Amniotic stem cell (primary cell): ENCODE data around the gene MYO3B.
"Not testable (repeated sequence)": the region's sequence is repeated elsewhere in the genome, so short reads cannot be mapped to it uniquely, and the experiment has no call there.

ENCODE experiments used
- DNase-seq: peaks from one replicate; lab custom pipeline; 2025; lab: John Stamatoyannopoulos, UW

Gene MYO3B

DNA sequence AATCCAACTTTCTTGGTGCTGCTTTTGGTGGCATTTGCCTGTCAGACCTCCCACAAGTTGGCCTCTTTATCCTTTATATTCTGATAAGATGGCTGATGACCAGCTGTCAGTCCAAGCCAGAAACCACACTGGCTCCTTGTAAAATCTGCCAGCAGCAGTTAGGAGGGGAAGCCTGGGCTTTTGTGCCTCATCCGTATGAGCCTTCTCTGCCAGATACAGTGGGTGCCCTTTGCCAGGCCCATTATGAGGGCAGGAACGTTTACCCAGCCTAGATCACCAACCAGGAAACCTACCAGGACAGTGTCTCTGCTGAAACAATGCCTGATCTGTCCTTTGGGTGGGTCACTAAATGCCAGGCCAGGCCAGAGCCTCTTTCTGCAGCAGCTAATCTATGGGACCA, 334.3 kb downstream of the MYO3B start:
- DNase-seq = no peak

GRCh38 chr2:170514140-170514539, 336.2 kb downstream of the MYO3B start:
- no peak for DNase-seq

DNA sequence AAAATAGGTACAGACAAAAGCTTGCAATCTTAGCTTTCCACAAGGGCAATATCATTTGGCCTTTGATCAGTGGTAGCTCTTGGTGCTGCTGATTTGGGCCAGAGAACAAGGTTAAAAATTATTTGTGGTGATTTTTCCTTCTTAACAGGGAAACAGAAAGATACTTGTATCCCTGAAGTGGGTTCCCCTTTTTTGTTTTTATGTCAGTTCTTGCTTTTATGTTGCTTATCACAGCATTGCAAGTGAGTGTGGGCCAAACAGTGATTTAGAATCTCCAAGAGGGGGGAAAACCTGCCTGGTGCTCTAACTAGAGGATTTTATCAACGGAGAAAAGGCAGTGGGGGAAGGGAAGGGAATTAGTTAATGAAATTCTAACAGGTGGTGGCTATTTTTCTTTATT, 339.6 kb downstream of the MYO3B start:
- no peak for DNase-seq

DNA sequence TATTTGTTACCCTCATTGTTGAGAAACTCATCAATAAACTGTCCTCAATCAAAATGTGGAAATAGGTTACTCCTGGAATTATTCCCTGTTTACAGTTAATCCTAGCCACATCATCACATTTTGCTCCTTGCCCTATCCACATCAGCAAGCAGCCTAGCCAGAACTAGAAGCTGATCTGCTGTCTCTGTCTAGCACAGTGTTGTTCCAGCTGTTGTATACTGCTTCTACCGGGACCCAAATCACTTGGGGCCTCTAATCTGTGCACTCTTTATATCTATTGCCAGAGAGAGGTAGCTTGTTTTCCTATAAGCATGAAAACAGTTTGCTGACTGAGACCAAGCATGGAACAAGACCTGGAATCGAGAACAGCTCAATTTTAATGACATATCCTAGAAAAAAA, 341.0 kb downstream of the MYO3B start:
- no peak for DNase-seq

DNA sequence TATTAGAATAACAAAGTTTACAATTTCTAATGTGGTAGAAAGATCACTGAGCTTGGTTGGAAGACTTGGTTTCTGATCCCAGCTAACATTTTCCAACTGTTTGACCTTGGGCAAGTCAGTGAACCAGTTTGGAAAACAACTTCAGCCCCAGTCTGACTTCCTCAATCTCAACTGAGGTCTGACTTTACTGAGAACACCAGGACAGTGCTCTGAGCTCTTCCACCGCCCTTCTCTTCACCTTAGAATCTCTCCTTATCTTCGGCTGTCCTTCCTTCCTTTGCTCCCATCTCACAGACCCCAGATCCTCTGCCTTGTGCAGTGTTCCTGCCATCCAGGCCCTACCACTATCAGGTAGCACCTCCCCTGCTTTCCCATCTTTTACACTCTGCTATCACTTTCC, 343.4 kb downstream of the MYO3B start:
- no peak for DNase-seq

- no peak for DNase-seq
Measured at GRCh38 chr2:170523506-170523905, 345.6 kb downstream of the MYO3B start.

GRCh38 chr2:170524828-170525565, 347.1 kb downstream of the MYO3B start:
- DNase-seq = no peak

DNA sequence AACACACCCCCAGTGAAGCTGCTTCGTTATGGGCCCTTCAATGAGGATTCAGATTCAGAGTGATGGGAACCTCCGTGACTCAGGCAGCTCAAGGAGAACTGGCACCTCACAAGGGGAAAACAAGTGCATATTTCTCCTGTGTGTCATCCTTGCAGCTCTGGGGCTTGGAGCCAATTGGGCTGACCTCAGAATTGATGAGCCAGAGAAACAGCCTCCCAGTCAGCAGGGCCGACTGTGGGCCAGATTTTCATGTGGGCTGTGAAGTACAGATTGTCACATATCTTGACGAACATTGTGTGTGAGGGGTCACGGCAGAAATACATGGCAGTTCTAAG, 347.6 kb downstream of the MYO3B start:
- DNase-seq = peak; percentile 65

DNA sequence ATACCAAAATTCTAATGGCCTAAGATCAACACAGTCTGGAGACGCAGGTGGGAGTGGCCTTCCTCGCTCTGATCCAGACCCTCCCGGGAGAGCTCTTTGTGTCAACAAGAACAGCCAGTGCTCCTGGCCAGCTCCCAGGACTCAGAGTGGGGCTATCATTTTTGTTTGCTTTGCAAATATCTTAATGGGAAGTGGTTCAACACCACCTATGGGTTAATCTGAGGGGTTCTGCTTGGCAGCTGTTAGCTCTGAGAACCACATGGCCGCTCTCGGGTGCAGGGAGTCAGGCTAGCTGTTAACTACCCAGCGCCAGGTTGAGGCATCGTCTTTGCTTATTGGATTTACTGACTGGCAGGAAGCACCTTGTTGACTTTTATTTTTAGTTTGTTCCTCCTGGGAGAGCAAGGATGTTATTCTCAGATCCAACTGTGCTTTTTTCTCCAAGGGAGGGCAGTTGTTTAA, 352.4 kb downstream of the MYO3B start:
- DNase-seq = no peak

DNA sequence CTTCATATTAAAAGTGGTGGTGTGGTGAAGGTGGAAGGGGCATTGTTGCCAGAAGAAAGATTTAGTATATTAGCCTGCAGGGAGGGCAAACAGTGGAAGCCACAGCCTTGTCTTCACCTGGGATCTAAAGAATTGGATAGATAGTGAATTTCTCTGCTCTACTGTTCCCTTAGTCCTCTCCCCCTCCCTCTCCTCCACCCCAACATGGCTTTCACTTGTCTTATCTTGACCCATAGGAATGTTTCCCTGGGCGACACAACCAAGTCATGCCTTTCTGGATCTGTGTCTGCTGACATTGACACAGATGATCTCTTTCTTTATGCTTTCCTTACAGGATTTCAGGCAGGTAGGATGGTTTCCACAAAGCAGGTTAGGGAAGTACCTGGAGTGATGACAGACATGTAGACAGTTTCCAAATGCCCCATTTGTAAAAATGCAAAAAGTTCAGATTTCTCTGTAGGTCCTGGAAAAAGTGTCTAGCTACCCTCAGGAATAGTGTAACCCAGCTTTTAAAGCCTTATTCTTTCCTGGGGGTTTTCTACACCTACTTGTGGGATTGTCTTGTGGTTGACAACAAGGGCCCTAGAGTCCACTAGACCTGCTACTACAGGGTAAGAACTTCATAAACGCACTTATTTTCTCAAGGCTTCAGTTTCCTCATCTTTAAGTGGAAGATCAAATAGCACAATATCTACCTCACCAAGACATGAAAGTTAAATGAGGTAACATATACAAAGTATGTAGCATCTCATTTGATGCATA, 353.0 kb downstream of the MYO3B start:
- DNase-seq = no peak

DNA sequence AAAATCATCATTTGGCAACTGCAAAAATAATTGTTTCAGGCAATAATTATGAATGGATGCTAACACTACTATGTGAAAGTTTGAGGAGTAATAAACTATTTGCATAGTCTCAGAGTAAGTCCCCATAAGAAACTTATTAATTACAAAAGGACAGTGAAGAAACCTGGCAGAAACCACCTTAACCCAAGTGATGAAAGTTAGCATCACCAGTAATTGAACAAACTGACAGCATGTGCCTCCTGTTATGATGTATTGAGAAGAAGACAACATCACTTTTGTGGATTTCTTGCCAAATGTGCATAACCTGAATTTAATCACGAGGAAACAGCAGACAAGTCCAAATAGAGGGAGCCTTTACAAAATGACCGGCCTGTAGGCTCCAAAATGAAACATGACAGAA, 353.9 kb downstream of the MYO3B start:
- no peak for DNase-seq

- DNase-seq = no peak
Measured at GRCh38 chr2:170533156-170533555, 355.2 kb downstream of the MYO3B start.

- no peak for DNase-seq
Measured at GRCh38 chr2:170535552-170535951, 357.6 kb downstream of the MYO3B start.

GRCh38 chr2:170544817-170545216, 366.9 kb downstream of the MYO3B start:
- DNase-seq = no peak

- no peak for DNase-seq
Measured at GRCh38 chr2:170548304-170548703, 370.4 kb downstream of the MYO3B start.

GRCh38 chr2:170550501-170550900, 372.6 kb downstream of the MYO3B start:
- DNase-seq = no peak

GRCh38 chr2:170551899-170552298, 374.0 kb downstream of the MYO3B start:
- not testable (repeated sequence) for DNase-seq

DNA sequence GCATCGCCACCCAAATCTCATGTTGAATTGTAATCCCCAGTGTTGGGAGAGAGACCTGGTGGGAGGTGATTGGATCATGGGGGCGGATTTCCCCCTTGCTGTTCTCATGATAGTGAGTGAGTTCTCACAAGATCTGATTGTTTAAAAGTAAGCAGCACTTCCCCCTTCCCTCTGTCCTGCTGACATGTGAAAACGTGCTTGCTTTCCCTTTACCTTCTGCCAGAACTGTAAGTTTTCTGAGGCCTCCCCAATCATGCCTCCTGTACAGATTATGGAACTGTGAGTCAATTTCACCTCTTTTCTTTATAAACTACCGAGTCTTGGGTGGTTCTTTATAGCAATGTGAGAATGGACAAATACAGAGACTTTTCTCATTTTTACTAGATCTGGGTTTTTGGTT, 375.8 kb downstream of the MYO3B start:
- no peak for DNase-seq

GRCh38 chr2:170554278-170554955, 376.5 kb downstream of the MYO3B start:
- DNase-seq = no peak

GRCh38 chr2:170562928-170563327, 385.0 kb downstream of the MYO3B start:
- no peak for DNase-seq

DNA sequence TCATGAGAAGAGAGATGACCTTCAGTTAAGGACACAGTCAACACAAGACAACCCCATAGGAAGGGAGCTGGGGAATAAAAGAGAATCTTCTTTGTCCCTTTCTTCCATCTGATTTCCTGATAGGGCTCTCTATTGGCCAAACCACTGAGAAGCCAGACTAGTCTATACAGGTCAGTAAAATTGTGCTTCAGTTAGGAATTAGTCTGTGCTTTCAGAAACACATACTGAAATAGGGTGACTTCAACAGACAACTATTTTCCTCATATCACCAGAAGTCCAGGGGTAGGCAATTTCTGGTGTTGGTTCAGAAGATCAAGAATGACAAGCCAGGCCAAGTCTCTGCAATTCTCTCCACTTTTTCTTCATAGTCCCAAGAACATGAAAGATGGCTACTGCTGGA, 385.5 kb downstream of the MYO3B start:
- no peak for DNase-seq

DNA sequence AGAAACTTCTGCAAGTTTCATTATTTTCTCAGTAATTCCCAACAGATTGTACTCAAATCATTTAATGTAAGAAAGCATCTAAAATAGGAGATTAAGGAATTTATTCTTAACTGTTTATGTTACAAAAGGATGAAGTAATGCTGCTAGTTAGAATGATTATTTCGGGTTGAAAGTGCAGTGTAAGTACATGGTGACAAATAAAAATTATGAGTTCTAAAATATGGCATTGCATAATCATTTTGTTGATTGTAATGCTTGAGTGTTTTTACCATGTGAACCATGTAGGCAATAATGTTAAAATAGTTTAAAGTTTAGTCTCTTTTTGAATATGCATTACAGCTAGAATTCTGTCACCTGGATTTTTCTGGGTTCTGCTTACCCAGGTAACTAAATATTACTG, 388.2 kb downstream of the MYO3B start:
- no peak for DNase-seq

GRCh38 chr2:170567429-170567828, 389.5 kb downstream of the MYO3B start:
- DNase-seq = no peak
